ENCODE measurements around the gene PAGE2. TPM values are rescaled to one million over a fixed set of nuclear protein-coding genes. Genes with fewer than 3 reads are reported as not detected.
"Not testable (repeated sequence)": the region's sequence is repeated elsewhere in the genome, so short reads cannot be mapped to it uniquely, and the experiment has no call there.

Gene PAGE2
- total RNA-seq, 4 donors from 2014 or later, result not detected

GRCh38 chrX:55123900-55124299 lies 35.1 kb downstream of the PAGE2 start:
- no peak for TF ChIP-seq CTCF (IDR thresholded peaks at IDR 0.05)
- DNase-seq (ENCODE audit: low spot score), result no peak
- no peak for ATAC-seq (ENCODE audit: low FRiP score)

GRCh38 chrX:55127692-55128091 lies 38.9 kb downstream of the PAGE2 start:
- no peak for DNase-seq (ENCODE audit: low spot score)
- no peak for ATAC-seq (ENCODE audit: low FRiP score)
- TF ChIP-seq CTCF (IDR thresholded peaks at IDR 0.05), result no peak

GRCh38 chrX:55129361-55129760 lies 40.5 kb downstream of the PAGE2 start:
- DNase-seq (ENCODE audit: low spot score) (no peak), ATAC-seq (ENCODE audit: low FRiP score) (no peak)
- no peak for TF ChIP-seq CTCF (IDR thresholded peaks at IDR 0.05)

- ATAC-seq (ENCODE audit: low FRiP score), result no peak
- TF ChIP-seq CTCF (IDR thresholded peaks at IDR 0.05), result no peak
- no peak for DNase-seq (ENCODE audit: low spot score)
Observed at GRCh38 chrX:55130481-55130880, 41.7 kb downstream of the PAGE2 start.

- DNase-seq (ENCODE audit: low spot score), result no peak
- no peak for ATAC-seq (ENCODE audit: low FRiP score)
- TF ChIP-seq CTCF (IDR thresholded peaks at IDR 0.05), result no peak
Observed at GRCh38 chrX:55132416-55132815, 43.6 kb downstream of the PAGE2 start.

GRCh38 chrX:55135171-55135570 lies 46.4 kb downstream of the PAGE2 start:
- no peak for ATAC-seq (ENCODE audit: low FRiP score)
- no peak for TF ChIP-seq CTCF (IDR thresholded peaks at IDR 0.05)
- DNase-seq (ENCODE audit: low spot score), result no peak

- not testable (repeated sequence) for DNase-seq (ENCODE audit: low spot score); ATAC-seq (ENCODE audit: low FRiP score)
Observed at GRCh38 chrX:55140800-55141199, 52.0 kb downstream of the PAGE2 start.

Other genes with a start within 250 kb of the PAGE2 start
- gene TRO, start 168.2 kb upstream of the PAGE2 start, total RNA-seq, result 10 to 100 TPM in 1 of 4 donors, 1 to 10 TPM in 3; 5.3 to 15.9 (median 6.8) TPM
- 10 to 100 TPM; 10.4 to 23.8 (median 14.2) TPM for gene PFKFB1, start 94.8 kb upstream of the PAGE2 start, total RNA-seq
- gene APEX2, start 88.7 kb upstream of the PAGE2 start, total RNA-seq, result 10 to 100 TPM in 2 of 4 donors, 1 to 10 TPM in 2; 6.9 to 10.3 (median 9.0) TPM
- gene ALAS2, start 58.0 kb upstream of the PAGE2 start, total RNA-seq, result 1 to 10 TPM in 3 of 4 donors, under 1 TPM in 1; 0.74 to 4.6 (median 1.2) TPM
- gene PAGE2B, start 14.0 kb upstream of the PAGE2 start, total RNA-seq, result not detected
- not detected for gene PAGE5, start 131.3 kb downstream of the PAGE2 start, total RNA-seq
- gene PAGE3, start 175.9 kb downstream of the PAGE2 start, total RNA-seq, result not detected

Data from omental fat pad (tissue), 4 donors.